A549 treated with DMSO at 1 μM for 4 hours (cell line): Measurements from ENCODE around the gene ANKRD26. TPM values are rescaled to one million over a fixed set of nuclear protein-coding genes. Genes with fewer than 3 reads are reported as not detected.

Experiments
- total RNA-seq: library from RNA; stranded (reverse); fragments of 200-300 nt; extraction: Qiagen RNA extraction; gene quantifications from 5 replicates; pipeline ENCODE4 v1.2.3, GENCODE V29; 2022; ENCODE audit warnings: low read depth

ANKRD26 gene
- 2.1 to 3.8 TPM (median 3.3 TPM) in 5 replicates for total RNA-seq

GRCh38 chr10:27099916-27100812 is at the start of gene ANKRD26:
TSS of gene ANKRD26 (minus strand) at chr10:27100494. CDS start at chr10:27100326, 168 bp downstream.

Other genes starting within 250 kb of the ANKRD26 start
- 54.5 to 68.2 TPM (median 56.7 TPM) in 5 replicates for gene ABI1, start 239.5 kb downstream of the ANKRD26 start, total RNA-seq
- 92.0 to 117 TPM (median 104 TPM) in 5 replicates for gene YME1L1, start 53.9 kb upstream of the ANKRD26 start, total RNA-seq
- 19.1 to 24.5 TPM (median 23.6 TPM) in 5 replicates for gene MASTL, start 54.9 kb upstream of the ANKRD26 start, total RNA-seq
- 26.8 to 34.0 TPM (median 30.3 TPM) in 5 replicates for gene ACBD5, start 140.3 kb upstream of the ANKRD26 start, total RNA-seq